ENCODE results near the gene PKLR.
A peak's percentile ranks its signal among the peaks of the same experiment; 100 is the strongest.
"Not testable (repeated sequence)": the region's sequence is repeated elsewhere in the genome, so short reads cannot be mapped to it uniquely, and the experiment has no call there.

The PKLR gene

GRCh38 chr1:155301342-155301841 is at the start of gene PKLR:
PKLR (minus strand) TSS chr1:155301438; CDS start chr1:155301395, 43 bp downstream.
- DNase-seq, result no peak

- no peak for DNase-seq
These were observed 41.6 kb upstream of the PKLR start for GRCh38 chr1:155342842-155343241.

- DNase-seq, result no peak
These were observed 38.4 kb upstream of the PKLR start for GRCh38 chr1:155339515-155340097.

- DNase-seq, result no peak
These were observed 33.7 kb upstream of the PKLR start for GRCh38 chr1:155334962-155335361.

- DNase-seq, result no peak
These were observed 28.9 kb upstream of the PKLR start for GRCh38 chr1:155329980-155330598.

GRCh38 chr1:155328856-155329255 is 27.6 kb upstream of the PKLR start:
- DNase-seq, result not testable (repeated sequence)

GRCh38 chr1:155327981-155328380 is 26.7 kb upstream of the PKLR start:
- DNase-seq, result no peak

GRCh38 chr1:155326631-155327037 is 25.4 kb upstream of the PKLR start:
- DNase-seq, result no peak

- no peak for DNase-seq
These were observed 24.8 kb upstream of the PKLR start for GRCh38 chr1:155326020-155326526.

GRCh38 chr1:155325603-155325893 is 24.3 kb upstream of the PKLR start:
- no peak for DNase-seq

- no peak for DNase-seq
These were observed 23.7 kb upstream of the PKLR start for GRCh38 chr1:155324717-155325602.

GRCh38 chr1:155324037-155324716 is 22.9 kb upstream of the PKLR start:
- DNase-seq, result peak; percentile 82

- peak; percentile 80 for DNase-seq
These were observed 22.4 kb upstream of the PKLR start for GRCh38 chr1:155323729-155324036.

- peak; percentile 87 for DNase-seq
These were observed 21.9 kb upstream of the PKLR start for GRCh38 chr1:155322953-155323728.

- peak; percentile 29 for DNase-seq
These were observed 21.3 kb upstream of the PKLR start for GRCh38 chr1:155322571-155322952.

- DNase-seq, result no peak
These were observed 20.6 kb upstream of the PKLR start for GRCh38 chr1:155321639-155322503.

GRCh38 chr1:155320661-155321617 is 19.7 kb upstream of the PKLR start, which contains the start of gene RUSC1:
RUSC1 (plus strand) TSS chr1:155320894; CDS start chr1:155321774, 880 bp downstream.
- peak; percentile 79 for DNase-seq

- no peak for DNase-seq
These were observed 19.0 kb upstream of the PKLR start for GRCh38 chr1:155320252-155320651.

- no peak for DNase-seq
These were observed 18.3 kb upstream of the PKLR start for GRCh38 chr1:155319536-155319935.

- DNase-seq, result no peak
These were observed 16.8 kb upstream of the PKLR start for GRCh38 chr1:155318082-155318481.

Data from activated CD8-positive, alpha-beta memory T cell treated with anti-CD3 and anti-CD28 coated beads, Interleukin-2, amount 50 U/mL, for 4 hours (primary cell).